Fibroblast of villous mesenchyme (primary cell): ENCODE data around the gene MRTO4. TPM values are rescaled to one million over a fixed set of nuclear protein-coding genes. Genes with fewer than 3 reads are reported as not detected.
"Not testable (repeated sequence)": the region's sequence is repeated elsewhere in the genome, so short reads cannot be mapped to it uniquely, and the experiment has no call there.

Experiments used
- DNase-seq: peaks from one replicate; pipeline ENCODE4 v3.0.0-alpha.2; 2010; ENCODE audit warnings: low read depth
- H3K4me3 ChIP-seq: 2 replicates; pipeline ENCODE4 v1.5.1; 2011; ENCODE audit warnings: low read depth, mild to moderate bottlenecking, low read length
- CTCF ChIP-seq: IDR thresholded peaks from 2 replicates; pipeline ENCODE4 v1.5.1; 2012; ENCODE audit warnings: low read depth, mild to moderate bottlenecking, low read length; ENCODE audit not compliant: insufficient read depth
- total RNA-seq: library from RNA; depleted of rRNA; stranded (reverse); fragments of >200 nt; gene quantifications from 2 replicates; pipeline ENCODE4 v1.2.3, GENCODE V29; 2012

The MRTO4 gene
- total RNA-seq, 1 donor: 26.3 TPM

DNA sequence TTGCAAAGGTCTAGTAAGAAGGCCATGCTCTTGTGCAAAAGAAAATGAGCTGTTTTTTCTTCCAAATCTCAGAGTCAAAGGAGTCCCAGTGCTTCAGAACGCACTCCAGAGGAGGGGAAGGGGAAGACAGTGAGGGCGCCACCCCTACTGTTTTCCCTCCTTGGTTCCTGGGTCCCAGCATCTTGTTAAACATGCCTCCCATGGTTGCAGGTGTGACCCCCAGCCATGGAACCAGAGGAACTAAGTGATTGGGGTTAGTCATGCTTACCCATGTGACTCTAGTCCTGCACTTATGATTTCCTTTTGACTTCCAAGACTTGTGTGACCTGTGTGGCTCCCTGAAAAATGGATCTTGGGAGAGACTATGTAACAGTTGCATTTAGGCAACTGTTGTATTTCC is 43.0 kb downstream of the MRTO4 start:
- no peak overlapping the region for H3K4me3 ChIP-seq
- TF ChIP-seq CTCF: no peak
- DNase-seq: no peak

DNA sequence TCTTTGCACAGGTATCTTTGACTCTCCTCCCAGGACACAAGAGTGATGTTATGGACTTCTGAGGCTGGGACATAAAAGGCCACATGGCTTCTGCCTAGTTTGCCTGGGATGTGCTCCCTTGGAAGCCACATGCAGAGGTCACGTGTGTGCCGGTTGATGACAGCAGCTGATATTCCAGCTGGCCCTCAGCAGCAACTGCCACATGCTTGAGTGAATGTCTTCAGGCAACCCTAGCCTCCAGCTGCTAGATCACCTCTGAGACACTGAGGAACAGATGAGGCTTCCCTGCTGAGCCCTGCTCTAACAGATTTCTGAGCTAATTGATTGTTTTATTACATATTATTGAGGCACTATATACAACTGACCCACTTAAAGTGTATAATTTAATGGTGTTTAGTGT is 48.6 kb downstream of the MRTO4 start:
- no peak for DNase-seq
- no peak overlapping the region for H3K4me3 ChIP-seq
- no peak for TF ChIP-seq CTCF

DNA sequence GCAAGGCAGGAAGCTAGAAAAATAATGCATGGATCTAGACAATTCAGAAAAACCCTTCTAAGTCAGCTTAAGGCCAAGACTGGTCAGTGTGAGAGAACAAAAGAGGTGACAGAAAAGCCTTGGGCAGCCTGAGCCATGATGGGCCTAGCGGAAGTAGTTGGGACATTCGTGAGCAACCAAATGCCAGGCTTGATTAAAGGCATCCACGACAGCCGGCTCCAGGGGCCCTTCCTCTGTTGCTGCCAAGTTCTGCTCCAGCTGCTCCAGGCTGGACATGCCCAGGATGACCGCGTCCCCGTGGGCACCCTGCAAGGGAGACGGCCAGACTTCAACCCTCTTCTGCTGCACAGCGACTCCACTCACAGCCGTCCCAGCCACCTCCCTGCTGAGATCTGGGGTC is 52.5 kb downstream of the MRTO4 start:
- H3K4me3 ChIP-seq, DNase-seq: not testable (repeated sequence)

DNA sequence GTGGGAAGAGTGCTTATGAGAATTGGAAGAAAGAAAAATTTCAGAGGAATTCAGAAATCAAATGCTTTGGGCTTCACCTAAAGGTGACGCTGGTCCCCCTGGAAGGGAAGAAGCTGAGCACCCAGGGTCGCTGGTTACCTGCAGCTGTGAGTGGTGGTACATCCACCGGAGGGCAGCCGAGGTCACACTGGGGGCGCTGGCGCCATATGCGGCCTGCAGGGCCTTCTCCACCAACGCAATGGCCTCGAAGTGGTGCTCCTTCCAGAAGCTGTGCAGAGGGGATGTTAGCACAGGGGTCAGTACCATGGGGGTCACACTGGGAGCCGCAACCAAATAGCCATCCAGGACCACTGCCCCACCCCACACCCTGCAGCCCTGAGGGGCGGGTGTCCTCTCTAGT is 54.3 kb downstream of the MRTO4 start:
- H3K4me3 ChIP-seq: no peak overlapping the region
- DNase-seq: no peak
- no peak for TF ChIP-seq CTCF

GRCh38 chr1:19306941-19307340 is 55.3 kb downstream of the MRTO4 start:
- TF ChIP-seq CTCF: no peak
- H3K4me3 ChIP-seq: no peak overlapping the region
- DNase-seq: no peak

- no peak for TF ChIP-seq CTCF
- H3K4me3 ChIP-seq: no peak overlapping the region
- DNase-seq: no peak
These were observed 56.3 kb downstream of the MRTO4 start for GRCh38 chr1:19307794-19308508.

DNA sequence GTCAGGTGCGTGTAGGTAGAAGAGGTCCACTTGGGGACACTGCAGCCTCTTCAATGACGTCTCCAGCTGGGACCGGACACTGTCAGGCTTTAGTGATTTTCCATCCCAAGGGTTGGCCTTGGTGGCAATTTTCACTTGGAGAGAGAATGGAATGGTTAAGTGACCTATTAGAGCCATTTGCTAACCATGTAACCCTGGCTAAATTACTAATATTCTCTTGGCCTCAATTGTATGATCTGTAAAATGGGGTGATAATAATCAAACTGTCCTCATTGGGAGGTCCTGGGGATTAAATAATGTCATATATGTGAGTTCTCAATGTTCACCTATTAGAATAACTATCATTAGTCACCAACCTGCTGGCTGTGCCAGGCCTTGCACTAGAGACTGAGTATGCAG is 56.9 kb downstream of the MRTO4 start:
- no peak overlapping the region for H3K4me3 ChIP-seq
- no peak for DNase-seq
- no peak for TF ChIP-seq CTCF
